Osteocyte (in vitro differentiated cells): Measurements from ENCODE around the gene TMED6. TPM values are rescaled to one million over a fixed set of nuclear protein-coding genes. Genes with fewer than 3 reads are reported as not detected.

ENCODE experiments used
- DNase-seq: peaks from one replicate; pipeline ENCODE4 v3.0.0; 2021; ENCODE audit warnings: mixed read lengths; ENCODE audit not compliant: unreplicated experiment; ENCODE audit errors: extremely low spot score
- H3K27ac Mint-ChIP-seq: one replicate; pipeline ENCODE4 v1.8.0; 2021; ENCODE audit warnings: mild to moderate bottlenecking, mixed read lengths; ENCODE audit not compliant: unreplicated experiment
- H3K27me3 Mint-ChIP-seq: one replicate; pipeline ENCODE4 v1.8.0; 2021; ENCODE audit warnings: mixed read lengths; ENCODE audit not compliant: unreplicated experiment
- H3K36me3 Mint-ChIP-seq: one replicate; pipeline ENCODE4 v1.8.0; 2021; ENCODE audit warnings: mixed read lengths; ENCODE audit not compliant: unreplicated experiment
- H3K4me1 Mint-ChIP-seq: one replicate; pipeline ENCODE4 v1.8.0; 2021; ENCODE audit warnings: mixed read lengths; ENCODE audit not compliant: unreplicated experiment
- H3K4me3 Mint-ChIP-seq: one replicate; pipeline ENCODE4 v1.8.0; 2021; ENCODE audit warnings: mild to moderate bottlenecking, moderate library complexity, mixed read lengths; ENCODE audit not compliant: unreplicated experiment
- H3K9me3 Mint-ChIP-seq: one replicate; pipeline ENCODE4 v1.8.0; 2021; ENCODE audit warnings: mixed read lengths; ENCODE audit not compliant: unreplicated experiment
- CTCF ChIP-seq: fragments of 200-600 bp; sonication (generic); IDR thresholded peaks from 2 replicates; pipeline ENCODE4 v1.5.0; 2021; ENCODE audit warnings: antibody characterized with exemption, mild to moderate bottlenecking, moderate library complexity
- total RNA-seq: library from RNA; stranded (reverse); gene quantifications from 2 replicates; pipeline ENCODE4 v1.2.1, GENCODE V29; 2021

The TMED6 gene
- total RNA-seq, 1 donor from 2014 or later, result 0.40 TPM

GRCh38 chr16:69318177-69318910, 33.2 kb downstream of the TMED6 start:
- H3K27ac Mint-ChIP-seq, result no peak overlapping the region
- DNase-seq, result no peak
- H3K4me3 Mint-ChIP-seq, result no peak overlapping the region
- TF ChIP-seq CTCF, result no peak
- H3K36me3 Mint-ChIP-seq, result peaks cover 45% of the 10 kb centered on the region
- peaks cover 4% of the 10 kb centered on the region for H3K4me1 Mint-ChIP-seq
- no peaks in the 10 kb centered on the region for H3K9me3 Mint-ChIP-seq
- no peaks in the 10 kb centered on the region for H3K27me3 Mint-ChIP-seq

GRCh38 chr16:69316595-69317034, 35.0 kb downstream of the TMED6 start:
- Mint-ChIP-seq H3K4me3 (no peak overlapping the region), H3K9me3 (no peaks in the 10 kb centered on the region), H3K4me1 (peaks cover 13% of the 10 kb centered on the region), H3K36me3 (peaks cover 36% of the 10 kb centered on the region), H3K27me3 (no peaks in the 10 kb centered on the region), H3K27ac (no peak overlapping the region)
- no peak for DNase-seq
- no peak for TF ChIP-seq CTCF

GRCh38 chr16:69315486-69316311, 35.9 kb downstream of the TMED6 start:
- TF ChIP-seq CTCF, result no peak

GRCh38 chr16:69314534-69314933, 37.1 kb downstream of the TMED6 start:
- Mint-ChIP-seq H3K27me3 (no peaks in the 10 kb centered on the region), H3K4me1 (peaks cover 20% of the 10 kb centered on the region), H3K36me3 (peaks cover 20% of the 10 kb centered on the region), H3K9me3 (no peaks in the 10 kb centered on the region), H3K27ac (no peak overlapping the region), H3K4me3 (no peak overlapping the region)
- no peak for DNase-seq
- TF ChIP-seq CTCF, result no peak

More at GRCh38 chr16:69315486-69316311, 35.9 kb downstream of the TMED6 start:
- Mint-ChIP-seq H3K4me1 (peaks cover 15% of the 10 kb centered on the region), H3K9me3 (no peaks in the 10 kb centered on the region), H3K27ac (no peak overlapping the region), H3K4me3 (no peak overlapping the region), H3K36me3 (peaks cover 27% of the 10 kb centered on the region), H3K27me3 (no peaks in the 10 kb centered on the region)
- DNase-seq, result no peak

- no peaks in the 10 kb centered on the region for H3K9me3 Mint-ChIP-seq
- no peak for DNase-seq
- no peak overlapping the region for H3K27ac Mint-ChIP-seq
- H3K27me3 Mint-ChIP-seq, result no peaks in the 10 kb centered on the region
- no peak for TF ChIP-seq CTCF
- H3K4me1 Mint-ChIP-seq, result peaks cover 20% of the 10 kb centered on the region
- H3K36me3 Mint-ChIP-seq, result peaks cover 16% of the 10 kb centered on the region
- peak overlapping the region; percentile 48 for H3K4me3 Mint-ChIP-seq
These were observed 38.1 kb downstream of the TMED6 start for GRCh38 chr16:69313469-69313868.
